HEK293T (cell line): ENCODE results near the gene PDIK1L.

Experiments
- CTCF ChIA-PET: fragments of 350-600 bp; formaldehyde crosslinking; extraction: SDS; loops from one replicate; lab custom pipeline; 2021; ENCODE audit warnings: antibody characterized with exemption, inconsistent platforms; lab: Yijun Ruan, JAX
- POLR2A ChIA-PET: fragments of 350-600 bp; formaldehyde crosslinking; extraction: SDS; loops from one replicate; lab custom pipeline; 2020; ENCODE audit warnings: antibody characterized with exemption, inconsistent platforms; lab: Yijun Ruan, JAX
- DNase-seq: peaks from one replicate; pipeline ENCODE4 v3.0.0; 2012; ENCODE audit warnings: mixed read lengths; ENCODE audit errors: extremely low spot score
- ARNT ChIP-seq: fragments of 450-650 bp; IDR thresholded peaks from 2 replicates; pipeline ENCODE4 v1.6.1; 2017; ENCODE audit warnings: mild to moderate bottlenecking
- BHLHE40 ChIP-seq: fragments of 450-650 bp; IDR thresholded peaks from 2 replicates; pipeline ENCODE4 v1.6.1; 2016; ENCODE audit warnings: mild to moderate bottlenecking, moderate library complexity, borderline replicate concordance
- CTBP1 ChIP-seq: fragments of 450-650 bp; IDR thresholded peaks from 2 replicates; pipeline ENCODE4 v1.6.1; 2016; ENCODE audit warnings: borderline replicate concordance
- ELF4 ChIP-seq: fragments of 450-650 bp; IDR thresholded peaks from 2 replicates; pipeline ENCODE4 v1.6.1; 2017; ENCODE audit warnings: antibody characterized with exemption
- FOXA1 ChIP-seq: fragments of 450-650 bp; IDR thresholded peaks from 2 replicates; pipeline ENCODE4 v1.6.1; 2016; ENCODE audit warnings: mild to moderate bottlenecking
- FOXK2 ChIP-seq: fragments of 450-650 bp; IDR thresholded peaks from 2 replicates; pipeline ENCODE4 v1.6.1; 2016; ENCODE audit warnings: mild to moderate bottlenecking
- FOXM1 ChIP-seq: fragments of 450-650 bp; IDR thresholded peaks from 2 replicates; pipeline ENCODE4 v1.6.1; 2017; ENCODE audit warnings: mild to moderate bottlenecking, borderline replicate concordance
- HDGF ChIP-seq: fragments of 450-650 bp; IDR thresholded peaks from 2 replicates; pipeline ENCODE4 v1.6.1; 2017; ENCODE audit warnings: antibody characterized with exemption, borderline replicate concordance
- L3MBTL2 ChIP-seq: fragments of 450-650 bp; conservative IDR thresholded peaks from 2 replicates; pipeline ENCODE4 v1.6.1; 2016; ENCODE audit warnings: mild to moderate bottlenecking
- NFRKB ChIP-seq: fragments of 450-650 bp; IDR thresholded peaks from 2 replicates; pipeline ENCODE4 v1.6.1; 2016; ENCODE audit warnings: mild to moderate bottlenecking, moderate library complexity
- PKNOX1 ChIP-seq: fragments of 450-650 bp; IDR thresholded peaks from 2 replicates; pipeline ENCODE4 v1.6.1; 2016
- SP1 ChIP-seq: fragments of 450-650 bp; IDR thresholded peaks from 2 replicates; pipeline ENCODE4 v1.6.1; 2017
- SUZ12 ChIP-seq: fragments of 450-650 bp; IDR thresholded peaks from 2 replicates; pipeline ENCODE4 v1.6.1; 2016; ENCODE audit warnings: mild to moderate bottlenecking
- TARDBP ChIP-seq: fragments of 450-650 bp; IDR thresholded peaks from 2 replicates; pipeline ENCODE4 v1.6.1; 2016
- ZNF384 ChIP-seq: fragments of 450-650 bp; IDR thresholded peaks from 2 replicates; pipeline ENCODE4 v1.6.1; 2016

The PDIK1L gene

GRCh38 chr1:26112407-26112775, 767 bp downstream of the PDIK1L start:
- ChIA-PET POLR2A (interaction anchor here (0.7 to 1.9 kb wide), 8 partner anchors 9 to 238 kb away, joined by 3 to 7 read pairs (median 4); partner anchors contain the start of gene CEP85), CTCF (interaction anchor here (1.6 kb wide), 1 partner anchor 57 kb away, joined by 4 read pairs; the partner anchor contains the start of gene ZNF593)
- TF ChIP-seq NFRKB: no peak
- TF ChIP-seq FOXK2: no peak
- TF ChIP-seq BHLHE40: no peak
- TF ChIP-seq PKNOX1: no peak
- no peak for TF ChIP-seq SP1
- DNase-seq: no peak

GRCh38 chr1:26114165-26114927, 2.7 kb downstream of the PDIK1L start:
- CTCF ChIA-PET: interaction anchor here (0.6 to 1.6 kb wide), 4 partner anchors 10 to 55 kb away, joined by 3 to 4 read pairs (median 3); partner anchors contain the start of gene ZNF593
- no peak for DNase-seq
- TF ChIP-seq NFRKB: no peak
- TF ChIP-seq BHLHE40: no peak
- no peak for TF ChIP-seq HDGF
- no peak for TF ChIP-seq FOXK2
- no peak for TF ChIP-seq PKNOX1
- no peak for TF ChIP-seq CTBP1
- no peak for TF ChIP-seq TARDBP
- no peak for TF ChIP-seq ARNT
- TF ChIP-seq L3MBTL2: no peak
- no peak for TF ChIP-seq ELF4
- no peak for TF ChIP-seq FOXA1
- TF ChIP-seq SUZ12: no peak
- POLR2A ChIA-PET: interaction anchor here (1.0 to 1.5 kb wide), 3 partner anchors 9 to 25 kb away, joined by 4 to 5 read pairs (median 4); no protein-coding TSS in a partner anchor

- ChIA-PET POLR2A (no interaction called here), CTCF (no interaction called here)
These were observed 8.4 kb downstream of the PDIK1L start for GRCh38 chr1:26119892-26120608.

GRCh38 chr1:26121854-26122773, 10.5 kb downstream of the PDIK1L start:
- ChIA-PET POLR2A (interaction anchor here (1.0 to 1.4 kb wide), 3 partner anchors 9 to 29 kb away, joined by 3 to 7 read pairs (median 5); partner anchors contain the start of gene PDIK1L), CTCF (interaction anchor here (0.7 to 1.3 kb wide), 3 partner anchors 17 to 86 kb away, joined by 3 to 7 read pairs (median 3); no protein-coding TSS in a partner anchor)
- DNase-seq: no peak
- TF ChIP-seq FOXK2 (no peak), FOXA1 (no peak), SP1 (no peak), ARNT (no peak), SUZ12 (no peak), ZNF384 (no peak), FOXM1 (no peak), NFRKB (no peak), CTBP1 (no peak), TARDBP (no peak), PKNOX1 (no peak), HDGF (no peak)

More at GRCh38 chr1:26119892-26120608, 8.4 kb downstream of the PDIK1L start:
- TF ChIP-seq ARNT (no peak), FOXM1 (no peak), TARDBP (no peak), FOXA1 (no peak), BHLHE40 (no peak), FOXK2 (no peak), PKNOX1 (no peak), ZNF384 (no peak), SUZ12 (no peak), SP1 (no peak), NFRKB (no peak), L3MBTL2 (no peak)
- no peak for DNase-seq
